Upper lobe of left lung (tissue), 4 donors: Measurements from ENCODE around the gene MATCAP1.

Source experiments
- CTCF ChIP-seq, 6 experiments: fragments of 450-650 bp in 4 of 6; fragments of 200-600 bp in 2 of 6; sonication (generic) in 2 of 6; IDR thresholded peaks; one replicate each; pipeline ENCODE4 v1.5.1; 2016 to 2019; ENCODE audit warnings: antibody characterized with exemption in 6 of 6
- EP300 ChIP-seq, 4 donors: sonication (generic); formaldehyde crosslinking; IDR thresholded peaks; one replicate each; pipeline ENCODE4 v1.5.1; 2017; ENCODE audit warnings: antibody characterized with exemption in 4 of 4, control low read depth in 2 of 4
- POLR2A ChIP-seq, 4 donors: fragments of 450-650 bp; IDR thresholded peaks; one replicate each; pipeline ENCODE4 v1.5.1; 2016 to 2017; ENCODE audit warnings: antibody characterized with exemption in 4 of 4, mild to moderate bottlenecking in 2 of 4
- POLR2AphosphoS5 ChIP-seq, 2 donors: sonication (generic); formaldehyde crosslinking; IDR thresholded peaks; one replicate each; pipeline ENCODE4 v1.5.1; 2017; ENCODE audit warnings: antibody characterized with exemption in 2 of 2

GRCh38 chr16:67213197-67214019 is 29.6 kb upstream of the MATCAP1 start:
- TF ChIP-seq CTCF (IDR thresholded peaks at IDR 0.05) (no peak), POLR2A (IDR thresholded peaks at IDR 0.05) (no peak), EP300 (IDR thresholded peaks at IDR 0.05) (no peak), POLR2AphosphoS5 (IDR thresholded peaks at IDR 0.05) (no peak)
